IPS-15b (cell line): ENCODE results near the gene ELOVL6.

Experiments used
- H3K27me3 ChIP-seq: one replicate; pipeline ENCODE4 v1.6.1; 2013; ENCODE audit warnings: low read length; ENCODE audit not compliant: control insufficient read depth, insufficient read depth
- H3K36me3 ChIP-seq: one replicate; pipeline ENCODE4 v1.6.1; 2013; ENCODE audit warnings: low read length; ENCODE audit not compliant: control insufficient read depth, insufficient read depth
- H3K4me1 ChIP-seq: one replicate; pipeline ENCODE4 v1.6.1; 2013; ENCODE audit warnings: mild to moderate bottlenecking, low read length; ENCODE audit not compliant: control insufficient read depth, insufficient read depth
- H3K4me3 ChIP-seq: one replicate; pipeline ENCODE4 v1.5.1; 2013; ENCODE audit warnings: low read depth, low read length
- H3K9ac ChIP-seq: one replicate; pipeline ENCODE4 v1.6.1; 2013; ENCODE audit warnings: low read depth, mild to moderate bottlenecking, low read length
- H3K9me3 ChIP-seq: one replicate; pipeline ENCODE4 v1.6.1; 2013; ENCODE audit warnings: mild to moderate bottlenecking, low read length; ENCODE audit not compliant: control insufficient read depth, insufficient read depth

Gene ELOVL6

DNA sequence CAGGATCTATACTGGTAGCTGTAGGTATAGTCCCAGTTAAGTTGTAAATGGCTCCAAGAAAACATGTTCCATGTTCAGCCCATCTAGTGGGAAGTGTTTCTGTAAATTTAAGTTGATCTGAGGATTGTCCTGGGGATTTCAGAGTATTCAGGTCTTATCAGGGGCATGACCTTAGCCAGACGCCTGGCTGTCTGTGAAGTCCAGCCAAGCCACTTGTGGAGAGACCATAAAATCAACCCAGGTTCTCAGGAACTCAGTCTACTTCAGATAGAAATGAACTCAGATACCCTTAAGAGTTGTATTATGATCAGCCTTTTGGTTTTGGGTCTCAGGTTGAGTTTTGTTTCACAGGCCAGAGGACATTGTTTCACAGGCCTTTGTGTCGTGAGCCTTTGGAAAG, 189.9 kb downstream of the ELOVL6 start:
- no peak overlapping the region for H3K9ac ChIP-seq

DNA sequence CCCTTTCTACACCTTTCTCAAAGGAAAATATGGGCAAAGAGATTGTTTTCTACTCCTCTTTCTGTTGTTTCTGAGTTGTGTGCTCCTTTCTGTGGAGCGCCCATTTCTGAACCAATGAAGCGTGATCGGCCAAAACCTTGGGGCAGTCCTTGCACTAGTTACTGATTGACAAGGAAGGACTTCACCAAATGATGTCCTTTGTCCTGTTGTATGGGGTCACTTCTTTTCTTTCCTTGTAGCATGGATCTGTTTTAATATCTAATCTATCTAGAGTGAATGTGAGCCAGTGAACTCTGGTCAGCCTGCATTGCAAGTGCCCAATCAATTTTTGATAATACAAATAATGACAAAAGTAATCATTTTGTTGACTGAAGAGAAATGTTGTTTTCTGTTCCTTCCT, 191.2 kb downstream of the ELOVL6 start:
- no peak overlapping the region for H3K4me3 ChIP-seq
- no peaks in the 10 kb centered on the region for H3K4me1 ChIP-seq
- no peak overlapping the region for H3K9ac ChIP-seq
- no peaks in the 10 kb centered on the region for H3K36me3 ChIP-seq
- no peaks in the 10 kb centered on the region for H3K9me3 ChIP-seq
- no peaks in the 10 kb centered on the region for H3K27me3 ChIP-seq

More for the DNA sequence above, 189.9 kb downstream of the ELOVL6 start:
- no peaks in the 10 kb centered on the region for H3K4me1 ChIP-seq
- no peaks in the 10 kb centered on the region for H3K27me3 ChIP-seq
- H3K36me3 ChIP-seq = no peaks in the 10 kb centered on the region
- no peaks in the 10 kb centered on the region for H3K9me3 ChIP-seq
- no peak overlapping the region for H3K4me3 ChIP-seq

DNA sequence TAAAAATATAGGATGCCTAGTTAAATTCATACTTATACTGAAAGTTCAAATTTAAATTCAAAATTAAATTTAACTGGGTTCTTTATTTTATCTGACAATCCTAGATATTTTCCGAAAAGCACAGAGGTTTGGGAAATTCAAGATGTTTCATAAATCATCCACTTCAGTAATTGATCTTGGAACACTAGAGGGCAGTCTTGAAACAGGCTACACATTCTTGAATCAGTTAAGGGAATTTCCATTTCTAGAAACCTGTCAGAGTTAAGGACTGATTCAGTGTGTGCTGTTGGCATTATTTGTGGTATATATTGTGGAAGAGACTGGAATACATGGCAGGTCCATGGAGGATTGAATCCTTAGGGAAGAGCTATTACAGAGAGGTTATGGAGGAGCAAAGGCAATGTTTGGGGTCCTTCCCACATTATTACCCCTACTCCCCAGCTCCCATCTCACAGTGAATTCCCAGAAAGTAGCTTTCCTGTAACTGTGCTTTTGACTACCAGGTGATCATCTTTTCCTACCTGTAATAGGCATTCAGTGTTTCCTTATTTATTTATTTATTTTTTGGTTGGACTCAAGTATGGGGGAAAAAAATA, 192.9 kb downstream of the ELOVL6 start:
- H3K9me3 ChIP-seq = no peaks in the 10 kb centered on the region
- H3K4me3 ChIP-seq = no peak overlapping the region
- no peak overlapping the region for H3K9ac ChIP-seq
- no peaks in the 10 kb centered on the region for H3K36me3 ChIP-seq
- H3K27me3 ChIP-seq = no peaks in the 10 kb centered on the region
- no peaks in the 10 kb centered on the region for H3K4me1 ChIP-seq

DNA sequence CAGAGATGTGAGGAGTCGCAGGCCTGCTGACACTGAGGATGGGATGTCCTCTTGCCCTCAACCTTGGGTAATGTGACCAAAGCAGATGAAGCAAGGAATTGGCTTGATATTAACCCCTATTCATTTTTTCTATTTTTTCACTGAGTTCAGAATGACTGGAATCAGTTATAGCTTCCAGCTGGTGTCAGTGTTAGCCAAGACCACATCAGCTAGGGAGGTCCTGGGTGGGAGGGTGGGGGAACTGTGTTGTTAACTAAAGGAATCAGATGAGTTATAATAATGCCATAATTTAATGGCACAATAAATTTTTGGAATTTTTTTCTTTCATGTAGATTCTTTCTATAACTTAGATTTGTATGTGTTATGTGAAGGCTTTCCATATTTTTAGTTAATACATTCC, 193.9 kb downstream of the ELOVL6 start:
- H3K9ac ChIP-seq = no peak overlapping the region
- no peaks in the 10 kb centered on the region for H3K27me3 ChIP-seq
- H3K36me3 ChIP-seq = no peaks in the 10 kb centered on the region
- no peaks in the 10 kb centered on the region for H3K4me1 ChIP-seq
- no peaks in the 10 kb centered on the region for H3K9me3 ChIP-seq
- H3K4me3 ChIP-seq = no peak overlapping the region

DNA sequence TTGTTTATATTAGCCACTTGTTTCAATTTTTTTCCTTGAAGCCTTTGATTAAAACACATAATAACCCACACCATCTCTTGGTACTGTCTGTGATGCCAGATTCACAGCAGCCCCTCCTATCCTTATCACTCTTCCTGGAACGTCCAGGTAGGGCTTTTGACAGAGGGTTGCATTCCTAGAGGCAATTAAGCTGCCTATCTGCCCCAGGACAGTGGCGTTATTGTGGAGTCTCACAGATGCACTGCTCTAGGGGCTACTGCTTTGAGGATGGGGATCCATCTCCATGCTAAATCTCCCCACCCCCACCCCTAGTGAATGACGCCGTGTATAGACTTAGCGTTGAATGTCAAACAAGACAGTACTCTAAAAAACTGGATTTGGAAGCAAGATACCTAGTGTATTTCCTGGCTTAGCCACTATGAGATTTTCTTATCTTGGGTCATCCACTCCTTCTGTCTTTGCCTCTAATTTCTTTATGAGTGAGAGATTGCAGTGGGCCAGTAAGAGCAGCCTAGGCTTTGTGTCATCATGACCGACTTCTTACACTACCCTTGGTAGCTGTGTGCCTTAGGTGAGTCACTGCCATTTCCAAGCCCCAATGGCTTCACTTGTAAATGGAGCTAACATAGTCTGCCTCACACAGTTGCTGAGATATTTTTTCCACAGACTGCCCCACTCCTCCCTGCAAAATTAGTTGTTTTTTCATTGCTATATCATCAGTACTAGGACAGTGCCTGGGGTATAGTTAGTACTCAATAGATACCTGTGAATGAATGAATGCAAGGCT, 194.8 kb downstream of the ELOVL6 start:
- Histone ChIP-seq H3K27me3 (no peaks in the 10 kb centered on the region), H3K9ac (no peak overlapping the region), H3K4me1 (no peaks in the 10 kb centered on the region), H3K4me3 (no peak overlapping the region), H3K36me3 (no peaks in the 10 kb centered on the region), H3K9me3 (no peaks in the 10 kb centered on the region)

DNA sequence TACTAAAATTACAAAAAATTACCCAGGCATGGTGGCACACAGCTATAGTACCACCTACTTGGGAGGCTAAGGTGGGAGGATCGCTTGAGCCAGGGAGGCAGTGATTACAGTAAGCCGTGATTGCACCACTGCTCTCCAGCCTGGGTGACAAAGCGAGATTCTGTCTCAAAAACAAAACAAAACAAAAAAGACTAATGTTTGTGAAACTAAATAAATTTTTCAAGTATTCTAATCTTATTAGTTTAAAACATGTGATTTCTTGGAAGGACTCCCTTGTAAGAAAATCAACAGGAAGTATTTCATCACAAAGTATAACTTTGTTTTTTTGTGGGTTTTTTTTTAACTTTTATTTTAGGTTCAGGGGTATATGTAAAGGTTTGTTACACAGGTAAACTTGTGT, 196.1 kb downstream of the ELOVL6 start:
- Histone ChIP-seq H3K9ac (no peak overlapping the region), H3K4me3 (no peak overlapping the region), H3K9me3 (no peaks in the 10 kb centered on the region), H3K4me1 (no peaks in the 10 kb centered on the region), H3K36me3 (no peaks in the 10 kb centered on the region), H3K27me3 (no peaks in the 10 kb centered on the region)

DNA sequence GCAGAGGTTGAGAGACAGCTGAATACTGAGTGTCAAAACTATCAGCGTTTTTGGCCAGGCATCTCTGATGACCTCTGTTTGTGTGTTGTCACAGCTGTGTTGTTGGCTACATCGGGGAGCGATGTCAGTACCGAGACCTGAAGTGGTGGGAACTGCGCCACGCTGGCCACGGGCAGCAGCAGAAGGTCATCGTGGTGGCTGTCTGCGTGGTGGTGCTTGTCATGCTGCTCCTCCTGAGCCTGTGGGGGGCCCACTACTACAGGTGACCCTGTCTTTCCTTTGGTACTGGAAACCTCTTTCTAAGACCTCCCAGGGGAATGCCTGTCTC, 198.9 kb downstream of the ELOVL6 start:
- Histone ChIP-seq H3K4me3 (no peak overlapping the region), H3K9ac (no peak overlapping the region)

DNA sequence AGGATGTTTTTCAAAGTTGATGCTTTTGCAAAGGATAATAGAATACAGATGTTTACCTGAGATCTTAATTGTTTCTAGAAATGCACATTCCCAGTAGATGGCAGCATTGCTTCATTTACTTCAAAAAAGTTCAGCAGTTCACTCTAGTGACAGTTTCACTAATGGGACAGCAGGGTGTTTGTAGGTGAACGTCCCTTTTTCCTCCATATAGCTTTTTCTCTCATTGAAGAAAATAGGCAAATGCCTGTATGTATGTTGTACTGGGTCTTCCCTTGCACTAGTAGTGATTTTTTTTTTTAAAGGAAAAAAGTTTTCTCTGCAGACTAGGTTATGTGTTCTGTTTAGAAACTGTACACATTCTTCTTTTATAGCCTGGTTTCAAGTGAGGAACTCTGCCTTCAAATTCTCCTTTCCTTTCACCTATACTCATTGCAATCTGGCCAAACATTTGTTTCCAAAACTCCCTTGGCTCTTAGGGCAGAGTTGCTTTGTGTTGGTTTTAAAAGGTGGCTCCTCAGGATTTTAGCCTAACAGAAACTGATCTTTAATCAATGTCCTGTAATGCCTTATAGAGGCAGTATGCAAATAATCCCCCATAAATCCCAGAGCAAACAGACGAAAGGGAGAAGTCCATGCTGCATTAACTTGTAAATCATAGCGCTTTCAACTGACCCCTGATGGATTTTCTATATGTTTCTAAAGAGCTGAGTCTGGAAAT, 199.4 kb downstream of the ELOVL6 start:
- Histone ChIP-seq H3K36me3 (no peaks in the 10 kb centered on the region), H3K4me1 (no peaks in the 10 kb centered on the region), H3K4me3 (no peak overlapping the region), H3K9ac (no peak overlapping the region), H3K9me3 (no peaks in the 10 kb centered on the region), H3K27me3 (no peaks in the 10 kb centered on the region)

More for the DNA sequence above, 198.9 kb downstream of the ELOVL6 start:
- no peaks in the 10 kb centered on the region for H3K9me3 ChIP-seq
- no peaks in the 10 kb centered on the region for H3K36me3 ChIP-seq
- H3K27me3 ChIP-seq = no peaks in the 10 kb centered on the region
- H3K4me1 ChIP-seq = no peaks in the 10 kb centered on the region

DNA sequence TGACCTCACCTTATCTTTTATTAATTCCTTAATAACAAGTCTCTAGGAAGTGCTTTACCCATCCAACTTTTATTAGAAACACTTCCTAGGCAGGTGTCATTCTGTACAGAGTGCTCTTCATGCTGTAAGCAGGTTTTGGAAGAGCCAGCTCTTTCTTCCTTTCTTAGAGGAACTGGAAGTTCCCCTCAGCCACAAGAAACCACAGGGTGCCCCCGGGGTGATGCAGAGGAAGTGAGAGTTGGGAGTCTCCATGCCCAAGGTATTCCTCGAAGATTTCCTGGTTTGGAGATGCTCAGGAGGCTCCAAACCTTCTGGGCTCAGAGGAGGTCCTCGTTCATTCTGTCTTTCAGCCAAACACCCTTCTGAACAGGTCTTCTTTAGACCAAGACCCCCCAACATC, 201.9 kb downstream of the ELOVL6 start:
- Histone ChIP-seq H3K4me1 (no peaks in the 10 kb centered on the region), H3K9me3 (no peaks in the 10 kb centered on the region), H3K27me3 (no peaks in the 10 kb centered on the region), H3K9ac (no peak overlapping the region), H3K36me3 (no peaks in the 10 kb centered on the region), H3K4me3 (no peak overlapping the region)
